GM21786 (cell line): ENCODE results near the gene NIP7.

ENCODE experiments used
- ATAC-seq: cut with Tn5 transposase; IDR thresholded peaks from one replicate; pipeline ENCODE4 v1.9.1; 2021; ENCODE audit not compliant: unreplicated experiment

NIP7 gene

GRCh38 chr16:69318177-69318910 is 21.2 kb upstream of the NIP7 start:
- ATAC-seq = no peak

GRCh38 chr16:69318911-69319289 is 20.7 kb upstream of the NIP7 start:
- no peak for ATAC-seq

- no peak for ATAC-seq
These were observed 20.2 kb upstream of the NIP7 start for GRCh38 chr16:69319381-69319780.

- ATAC-seq = no peak
These were observed 19.5 kb upstream of the NIP7 start for GRCh38 chr16:69319826-69320739.

- ATAC-seq = no peak
These were observed 18.9 kb upstream of the NIP7 start for GRCh38 chr16:69320740-69321073.

- no peak for ATAC-seq
These were observed 18.5 kb upstream of the NIP7 start for GRCh38 chr16:69321080-69321479.

- ATAC-seq = no peak
These were observed 17.2 kb upstream of the NIP7 start for GRCh38 chr16:69322343-69322742.

GRCh38 chr16:69323415-69323814 is 16.2 kb upstream of the NIP7 start:
- no peak for ATAC-seq

- no peak for ATAC-seq
These were observed 15.5 kb upstream of the NIP7 start for GRCh38 chr16:69324013-69324531.

- ATAC-seq = no peak
These were observed 14.9 kb upstream of the NIP7 start for GRCh38 chr16:69324585-69325253.

GRCh38 chr16:69325784-69326171 is 13.8 kb upstream of the NIP7 start:
- no peak for ATAC-seq

GRCh38 chr16:69326172-69326873 is 13.2 kb upstream of the NIP7 start:
- no peak for ATAC-seq

GRCh38 chr16:69327585-69328310 is 11.8 kb upstream of the NIP7 start:
- no peak for ATAC-seq

GRCh38 chr16:69328854-69329316 is 10.7 kb upstream of the NIP7 start:
- ATAC-seq = no peak

GRCh38 chr16:69329369-69330285 is 9.9 kb upstream of the NIP7 start:
- ATAC-seq = peak; percentile 25

- ATAC-seq = peak; percentile 90
These were observed 9.1 kb upstream of the NIP7 start, which contains the start of gene PDF for GRCh38 chr16:69330286-69331109. PDF (minus strand) TSS chr16:69330588; CDS start chr16:69330570, 18 bp downstream.

- ATAC-seq = no peak
These were observed 4.9 kb upstream of the NIP7 start for GRCh38 chr16:69334696-69335095.
